K562 (cell line): ENCODE measurements around the gene ZFYVE16.
A peak's percentile ranks its signal among the peaks of the same experiment; 100 is the strongest.

ENCODE experiments used
- ARID4B ChIP-seq: sonication (generic); formaldehyde crosslinking; IDR thresholded peaks from 2 replicates; pipeline ENCODE4 v1.8.0; 2022; ENCODE audit warnings: mild to moderate bottlenecking, missing genetic modification reagents
- CTCF ChIP-seq, 3 experiments: IDR thresholded peaks in 2 of 3; conservative IDR thresholded peaks in 1 of 3; 2 replicates each; pipeline ENCODE4 v1.5.1; 2011 to 2012; ENCODE audit warnings: low read length in 3 of 3, mild to moderate bottlenecking in 3 of 3, control low read depth in 2 of 3, improper control_type of control experiment in 1 of 3, inconsistent platforms in 1 of 3, low read depth in 1 of 3, mixed read lengths in 1 of 3, moderate library complexity in 1 of 3; ENCODE audit not compliant: insufficient read depth in 2 of 3
- FOXJ3 ChIP-seq: sonication (generic); formaldehyde crosslinking; IDR thresholded peaks from 2 replicates; pipeline ENCODE4 v1.4.0; 2020; ENCODE audit warnings: mild to moderate bottlenecking, missing genetic modification reagents
- GATA2 ChIP-seq: sonication (generic); formaldehyde crosslinking; IDR thresholded peaks from 2 replicates; pipeline ENCODE4 v1.4.0; 2020; ENCODE audit warnings: mild to moderate bottlenecking, missing genetic modification reagents
- MYBL2 ChIP-seq, 2 experiments: fragments of 450-650 bp in 1 of 2; sonication (generic) in 1 of 2; formaldehyde crosslinking in 1 of 2; IDR thresholded peaks; 2 replicates each; pipeline versions ENCODE4 v1.6.1 to v1.8.1; 2017 to 2022; ENCODE audit warnings: borderline replicate concordance in 1 of 2, inconsistent platforms in 1 of 2, low read depth in 1 of 2, mild to moderate bottlenecking in 1 of 2, missing genetic modification reagents in 1 of 2, moderate library complexity in 1 of 2
- PCBP2 ChIP-seq: fragments of 200-400 bp; formaldehyde crosslinking; IDR thresholded peaks from 2 replicates; pipeline ENCODE4 v1.6.1; 2018; ENCODE audit warnings: low read length, low read depth, mild to moderate bottlenecking, moderate library complexity; ENCODE audit not compliant: poor library complexity, severe bottlenecking
- RFX7 ChIP-seq: fragments of 250-450 bp; sonication (Bioruptor Pico); IDR thresholded peaks from 2 replicates; pipeline ENCODE4 v1.5.1; 2021; ENCODE audit warnings: mild to moderate bottlenecking
- TFE3 ChIP-seq: fragments of 450-650 bp; formaldehyde crosslinking; IDR thresholded peaks from 2 replicates; pipeline ENCODE4 v1.4.0; 2020; ENCODE audit warnings: mild to moderate bottlenecking, mixed read lengths
- ZKSCAN8 ChIP-seq: fragments of 200-800 bp; sonication (Bioruptor generic); IDR thresholded peaks from 2 replicates; pipeline ENCODE4 v1.6.1; 2016; ENCODE audit warnings: missing genetic modification characterization, missing compliant biosample characterization
- ZNF384 ChIP-seq: IDR thresholded peaks from 2 replicates; pipeline ENCODE4 v1.6.1; 2012; ENCODE audit warnings: low read depth, low read length, improper control_type of control experiment
- ZNF668 ChIP-seq: fragments of 250-450 bp; sonication (Bioruptor Pico); IDR thresholded peaks from 2 replicates; pipeline ENCODE4 v1.8.0; 2022; ENCODE audit warnings: mild to moderate bottlenecking, inconsistent platforms

GRCh38 chr5:80407735-80408483 lies at the start of gene ZFYVE16:
- TF ChIP-seq TFE3 (CRISPR knock-in tag) (no peak), ZKSCAN8 (no peak), MYBL2 (IDR thresholded peaks at IDR 0.05; ENCODE audit: low read depth) (no peak), MYBL2 (CRISPR knock-in tag; IDR thresholded peaks at IDR 0.05; ENCODE audit: borderline replicate concordance) (no peak), CTCF (IDR thresholded peaks at IDR 0.05 in 2 of 3, conservative IDR thresholded peaks at IDR 0.05 in 1 of 3; ENCODE audit: insufficient read depth in 2 of 3, low read depth in 1 of 3, low read length in 3 of 3) (peak; percentile 34 to 49 (median 40); a peak in 2 of 6 replicates), PCBP2 (no peak), ZNF668 (CRISPR knock-in tag) (no peak), ARID4B (0 out of 2 replicates have a peak, but pooled peaks have one; percentile 63), RFX7 (CRISPR knock-in tag) (no peak), FOXJ3 (CRISPR knock-in tag) (no peak), GATA2 (no peak), ZNF384 (no peak)
